Measurements from ENCODE around the gene JMJD7.

JMJD7 gene

GRCh38 chr15:41827880-41828806 lies at the start of gene JMJD7:
Gene JMJD7 (plus strand): TSS chr15:41828092. CDS start chr15:41828125, 33 bp downstream.
- DNase-seq: peak; percentile 75 to 85 (median 81)

DNA sequence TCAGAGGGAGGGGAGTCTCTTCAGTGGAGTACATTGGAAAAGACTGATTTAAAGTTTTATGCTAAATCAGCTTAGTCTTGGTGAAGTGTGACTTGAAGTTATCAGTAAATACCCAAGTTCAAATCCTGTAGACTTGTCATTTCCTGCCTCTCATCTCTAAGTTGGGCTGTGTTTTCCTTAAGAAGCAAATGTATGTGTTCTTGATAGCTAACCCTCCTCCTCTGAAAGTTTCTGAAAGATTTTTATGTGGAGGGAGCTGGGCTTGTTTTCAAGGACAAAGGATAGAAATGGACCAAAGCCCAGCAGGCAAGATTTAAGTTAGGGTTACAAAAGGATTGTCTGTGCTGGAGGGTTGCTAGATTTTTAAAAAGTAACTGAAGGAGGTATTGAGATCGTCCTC lies 49.4 kb upstream of the JMJD7 start:
- no peak for DNase-seq

DNA sequence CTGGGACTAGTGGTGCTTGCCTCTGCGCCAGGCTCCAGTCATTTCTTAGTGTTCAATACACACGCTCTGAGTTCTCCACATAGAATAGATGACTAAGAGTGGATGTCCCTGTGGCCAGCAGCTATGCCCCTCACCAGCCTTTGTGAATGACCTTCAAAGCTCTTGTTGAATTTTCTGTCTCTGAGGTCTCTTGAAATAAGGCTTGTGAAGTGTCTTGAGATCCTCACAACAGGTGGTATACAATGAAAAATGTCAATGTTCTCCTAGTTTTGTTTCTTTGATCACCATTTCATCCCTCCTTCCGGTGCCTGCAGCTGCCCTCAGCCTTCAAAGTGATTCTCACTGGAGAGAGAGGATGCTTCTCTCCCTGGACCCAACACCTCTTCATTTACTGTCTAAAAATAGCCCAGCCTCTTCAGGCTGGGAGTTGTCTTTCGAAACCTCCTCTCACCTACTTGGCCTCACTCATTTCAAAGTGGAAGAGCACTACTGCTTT lies 48.2 kb upstream of the JMJD7 start:
- DNase-seq: peak in 1 of 3 experiments; percentile 49

- no peak for DNase-seq
Measured at GRCh38 chr15:41780266-41780665, 47.6 kb upstream of the JMJD7 start.

DNA sequence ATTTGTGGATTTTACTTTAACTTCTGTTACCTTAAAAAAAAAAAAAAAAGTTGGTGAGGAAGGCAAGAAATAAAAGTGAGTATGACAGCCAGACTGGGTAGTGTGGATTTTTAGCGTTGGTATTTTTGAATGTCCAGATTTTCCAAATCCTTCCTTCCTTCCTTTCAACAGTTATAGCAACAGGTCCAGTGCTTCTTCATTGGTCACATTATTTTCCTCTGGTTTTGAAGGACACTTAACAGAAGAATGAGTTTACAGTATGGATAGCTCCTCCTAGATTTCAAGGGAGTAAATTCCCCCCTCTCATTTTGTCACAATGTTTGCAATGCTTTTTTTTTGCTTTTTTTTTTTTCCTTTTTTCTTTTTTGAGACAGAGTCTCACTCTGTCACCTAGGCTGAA lies 47.2 kb upstream of the JMJD7 start:
- DNase-seq: no peak

DNA sequence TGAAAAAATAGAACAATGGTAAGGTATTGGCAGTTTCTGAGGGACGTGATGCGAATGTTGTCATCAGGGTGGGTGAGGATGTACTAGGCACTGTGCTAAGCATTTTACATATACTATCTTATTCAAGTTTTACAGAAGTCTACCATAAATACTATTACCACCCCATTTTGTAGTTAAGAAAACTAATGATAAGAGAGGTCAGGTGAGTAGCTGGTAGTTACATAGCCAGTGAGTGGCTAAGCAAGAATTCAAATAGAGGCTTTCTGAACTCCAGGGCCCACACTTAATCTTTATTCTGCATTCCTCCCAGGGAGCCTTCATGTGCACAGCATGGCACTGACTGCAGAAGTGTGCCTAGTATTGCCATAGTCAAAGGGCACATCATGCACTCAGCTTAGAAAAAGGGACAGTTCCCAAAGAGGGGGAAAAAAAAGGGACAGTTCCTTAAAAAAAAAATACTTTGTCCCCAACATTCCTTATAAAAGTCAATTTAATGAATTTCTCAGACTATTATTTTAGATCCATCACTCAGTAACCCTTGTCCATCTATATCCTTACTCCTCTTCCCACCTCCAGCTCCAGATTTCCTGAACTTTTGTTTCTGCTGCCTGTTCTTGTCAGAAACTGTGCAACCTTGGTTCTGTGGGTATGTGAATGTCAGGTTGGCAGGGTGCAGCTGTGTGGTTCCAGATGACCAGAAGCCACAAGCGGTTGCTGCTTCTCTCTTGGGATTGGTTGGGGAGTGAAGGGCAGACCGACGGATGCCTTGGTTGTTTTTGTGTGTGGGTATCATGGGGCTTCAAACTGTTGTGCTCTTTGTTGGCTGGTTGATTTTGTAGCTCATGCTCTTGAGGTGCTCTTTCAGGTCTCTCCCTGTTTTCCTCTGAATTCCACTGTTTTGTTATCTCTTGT lies 45.3 kb upstream of the JMJD7 start:
- DNase-seq: no peak

DNA sequence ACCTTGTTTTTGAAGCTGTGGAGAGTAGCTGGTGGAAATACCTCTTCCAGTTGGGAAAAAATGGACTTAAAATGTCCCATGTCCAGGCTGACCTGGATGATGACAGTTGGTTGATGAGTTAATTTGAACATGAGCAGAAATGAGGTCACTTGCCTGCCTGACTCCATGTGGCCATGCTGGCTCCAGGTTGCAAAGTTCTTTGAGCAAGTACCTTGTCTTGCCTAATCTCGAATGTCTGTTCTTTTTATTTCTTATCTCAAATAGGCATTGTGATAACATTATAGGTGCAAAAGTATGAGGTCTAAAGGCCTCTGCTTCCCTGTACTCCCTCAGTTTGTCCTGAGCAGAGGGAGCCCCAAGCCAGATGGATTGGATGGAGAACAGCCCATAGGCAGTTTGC lies 44.6 kb upstream of the JMJD7 start:
- no peak for DNase-seq

GRCh38 chr15:41788262-41788661 lies 39.6 kb upstream of the JMJD7 start:
- no peak for DNase-seq

- DNase-seq: no peak
Measured at GRCh38 chr15:41789236-41789635, 38.7 kb upstream of the JMJD7 start.

GRCh38 chr15:41789662-41790061 lies 38.2 kb upstream of the JMJD7 start:
- no peak for DNase-seq

- DNase-seq: no peak
Measured at GRCh38 chr15:41790169-41790568, 37.7 kb upstream of the JMJD7 start.

GRCh38 chr15:41790756-41791546 lies 36.9 kb upstream of the JMJD7 start:
- DNase-seq: peak in 1 of 3 experiments; percentile 6

- no peak for DNase-seq
Measured at GRCh38 chr15:41791547-41791937, 36.4 kb upstream of the JMJD7 start.

DNA sequence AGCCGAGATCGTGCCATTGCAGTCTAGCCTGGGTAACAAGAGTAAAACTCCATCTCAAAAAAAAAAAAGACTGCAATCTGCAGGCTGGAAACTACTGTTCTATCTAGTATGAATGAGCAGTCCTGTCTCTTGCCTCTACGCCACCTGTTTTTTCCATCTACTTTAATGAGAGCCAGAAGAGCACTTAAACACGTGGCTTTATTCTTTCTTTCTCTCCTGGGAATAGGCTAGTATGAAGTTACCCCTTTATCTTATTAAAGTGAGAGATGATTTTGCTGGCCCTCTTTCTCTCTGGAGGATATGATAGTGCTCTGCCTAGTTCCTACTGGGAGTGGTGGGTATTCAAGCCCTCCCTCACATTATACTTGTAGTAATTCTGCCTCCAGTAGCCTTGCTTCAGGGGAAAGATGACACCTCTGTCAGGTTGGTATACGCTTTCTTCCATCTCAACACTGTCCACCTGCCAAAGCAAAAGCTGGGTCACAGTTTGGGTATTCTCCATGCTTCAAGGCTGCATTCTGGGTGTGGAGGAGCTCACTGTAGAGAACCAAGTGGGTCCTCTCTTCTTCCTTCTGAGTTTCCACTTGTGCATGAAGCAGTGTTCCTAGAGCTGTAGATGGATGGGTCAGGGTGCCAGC lies 35.8 kb upstream of the JMJD7 start:
- peak in 2 of 3 experiments; percentile 32 to 88 for DNase-seq

- no peak for DNase-seq
Measured at GRCh38 chr15:41794081-41794480, 33.8 kb upstream of the JMJD7 start.

GRCh38 chr15:41795996-41796856 lies 31.7 kb upstream of the JMJD7 start:
- DNase-seq: no peak

DNA sequence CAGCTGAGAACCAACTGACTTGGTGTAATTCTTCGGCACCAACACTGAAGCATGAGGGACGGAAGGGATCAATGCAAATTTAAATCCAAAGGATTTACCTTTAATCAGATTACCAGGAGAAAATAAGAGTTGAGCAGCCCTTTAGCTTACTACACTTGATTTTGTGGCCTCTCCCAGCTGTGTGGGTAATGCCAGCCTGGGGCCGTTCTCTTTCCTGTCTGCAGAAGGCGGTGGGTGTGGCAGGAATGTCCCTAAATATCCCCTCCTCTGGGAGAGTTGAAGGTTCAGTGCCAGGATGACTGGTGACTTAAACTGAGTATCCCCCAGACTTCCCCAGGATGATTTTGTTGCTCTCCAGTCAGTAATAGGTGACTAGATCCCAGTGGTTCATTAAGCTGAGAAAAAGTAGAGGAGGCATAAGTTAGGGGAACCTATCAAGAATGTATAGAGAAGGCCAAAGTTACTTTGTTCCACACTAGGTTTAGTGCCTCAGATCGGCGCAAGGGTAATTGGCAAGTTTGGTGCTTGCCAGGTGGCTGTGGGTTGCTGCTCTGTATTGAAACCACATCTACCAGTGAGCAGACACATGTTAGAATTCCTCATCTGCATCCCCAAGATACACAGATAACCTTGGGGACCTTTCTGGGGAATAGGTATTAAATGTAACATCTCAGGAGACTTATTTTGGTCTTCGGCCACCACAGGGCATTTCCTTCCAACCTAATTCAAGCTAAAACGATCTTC lies 30.5 kb upstream of the JMJD7 start:
- no peak for DNase-seq

DNA sequence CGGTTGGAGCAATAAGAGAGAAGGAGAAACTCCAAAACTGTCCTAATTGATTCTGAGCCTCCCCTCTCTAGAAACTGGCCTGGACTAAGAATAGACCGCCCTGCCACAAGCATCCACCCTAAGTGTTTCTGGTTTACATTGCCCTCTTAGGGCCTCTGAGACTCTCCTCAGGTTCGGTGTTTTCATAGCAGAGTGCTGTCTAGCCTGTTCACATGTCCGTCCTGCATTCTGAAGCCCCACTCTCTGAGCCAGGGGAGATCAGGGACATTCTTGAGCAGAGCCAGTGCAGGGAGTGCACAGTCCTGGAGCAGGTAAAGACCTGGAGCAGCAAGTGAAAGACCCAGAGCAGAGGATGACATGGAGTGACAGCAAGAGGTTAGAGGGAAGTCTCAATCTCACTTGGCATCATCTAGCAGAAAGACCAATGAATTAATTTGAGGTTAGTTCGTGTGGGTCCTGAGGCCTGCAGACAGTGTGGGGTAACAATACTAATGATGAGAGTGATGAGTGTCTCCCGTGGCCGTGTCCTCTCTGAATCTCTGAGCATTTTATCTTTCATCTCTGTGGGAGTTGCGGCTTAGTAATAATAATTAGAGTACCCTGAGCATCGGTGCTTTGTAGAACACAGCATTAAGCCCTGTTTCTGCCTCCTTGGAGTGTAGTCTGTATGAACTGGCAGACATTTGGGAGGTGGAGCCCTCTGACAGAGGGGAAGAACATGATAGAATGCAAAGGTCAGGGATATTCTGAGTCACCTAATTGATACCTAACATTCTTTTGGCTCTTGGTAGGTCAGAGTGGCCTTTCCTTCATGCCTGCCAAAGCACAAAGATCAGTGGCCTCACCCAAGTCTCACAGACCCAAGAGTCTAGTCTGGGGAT lies 29.0 kb upstream of the JMJD7 start:
- no peak for DNase-seq

GRCh38 chr15:41799488-41799805 lies 28.4 kb upstream of the JMJD7 start:
- DNase-seq: no peak

Measured in NCI-H1417 (cell line).